Measurements from ENCODE around the gene IL1RN. TPM values are rescaled to one million over a fixed set of nuclear protein-coding genes. Genes with fewer than 3 reads are reported as not detected.

Gene IL1RN
- polyA plus RNA-seq: 114 to 190 TPM (median 128 TPM) in 3 replicates
- 78.2 TPM for polyA plus RNA-seq (2011; ENCODE audit: low read depth)
- 135 and 172 TPM in 2 replicates for polyA plus RNA-seq (2011; cell fraction: cytosol; rRNA removed)
- polyA plus RNA-seq (2011; cell fraction: nucleus; rRNA removed): 163 and 216 TPM in 2 replicates
- polyA plus RNA-seq (2012; ENCODE audit: low replicate concordance): 86.5 and 244 TPM in 2 replicates
- polyA minus RNA-seq: 115 to 344 TPM (median 161 TPM) in 3 replicates
- 83.3 TPM for polyA minus RNA-seq (2011; cell fraction: cytosol; rRNA and poly(A)+ RNA removed)
- polyA minus RNA-seq (2011; cell fraction: nucleus; rRNA and poly(A)+ RNA removed): 66.6 and 115 TPM in 2 replicates

GRCh38 chr2:113126845-113127645 is at the start of gene IL1RN:
TSS of gene IL1RN (plus strand) at chr2:113127598. CDS start at chr2:113127625, 27 bp downstream.
- Histone ChIP-seq H3K9ac (ENCODE audit: control insufficient read depth, extremely low read depth, insufficient read depth, low read length) (no peak within 1 kb of the TSS), H2AFZ (ENCODE audit: control insufficient read depth, low read length) (no peak within 1 kb of the TSS), H3K4me3 (ENCODE audit: control insufficient read depth in 2 of 3, extremely low read depth in 1 of 3, insufficient read depth in 2 of 3, low read depth in 1 of 3, low read length in 3 of 3) (no peak within 1 kb of the TSS), H3K36me3 (ENCODE audit: control insufficient read depth in 2 of 2, extremely low read depth in 1 of 2, insufficient read depth in 2 of 2, low read length in 2 of 2) (peaks cover 32 to 36% of the 10 kb centered on the region in 2 experiments), H4K20me1 (ENCODE audit: control insufficient read depth, extremely low read depth, insufficient read depth, low read length) (no peaks in the 10 kb centered on the region), H3K4me1 (ENCODE audit: control insufficient read depth, extremely low read depth, insufficient read depth, low read length) (peaks cover 19% of the 10 kb centered on the region), H3K79me2 (ENCODE audit: control insufficient read depth, insufficient read depth, low read length) (no peaks in the 10 kb centered on the region), H3K9me3 (ENCODE audit: control insufficient read depth, low read depth, low read length) (no peaks in the 10 kb centered on the region), H3K9me1 (ENCODE audit: control insufficient read depth, extremely low read depth, insufficient read depth, low read length) (no peaks in the 10 kb centered on the region), H3K27ac (ENCODE audit: control insufficient read depth, insufficient read depth, low read length) (no peak within 1 kb of the TSS), H3K27me3 (ENCODE audit: control insufficient read depth, extremely low read depth, insufficient read depth, low read length) (no peaks in the 10 kb centered on the region), H3K4me2 (ENCODE audit: control insufficient read depth, extremely low read depth, insufficient read depth, low read depth, low read length) (no peak within 1 kb of the TSS)
- no peak for DNase-seq (ENCODE audit: low read depth, low spot score)
- dilution Hi-C loops (cut with MboI; ENCODE audit: extremely low pct_ligation_motif_present, low sequenced_read_pairs): no loop called here
- FAIRE-seq: no peak
- no peak for TF ChIP-seq EZH2 (IDR thresholded peaks at IDR 0.05; ENCODE audit: low read length)
- no peak for TF ChIP-seq CTCF (optimal IDR thresholded peaks at IDR 0.05 in 1 of 3, IDR thresholded peaks at IDR 0.05 in 1 of 3, conservative IDR thresholded peaks at IDR 0.05 in 1 of 3; ENCODE audit: extremely low read depth in 1 of 3, insufficient read depth in 2 of 3, low read length in 3 of 3)

- peak overlapping the region; percentile 100 for H3K27ac ChIP-seq (ENCODE audit: control insufficient read depth, insufficient read depth, low read length)
- dilution Hi-C loops (cut with MboI; ENCODE audit: extremely low pct_ligation_motif_present, low sequenced_read_pairs): no loop called here
- DNase-seq (ENCODE audit: low read depth, low spot score) (peak; percentile 88), FAIRE-seq (peak; percentile 93)
- peaks cover 3% of the 10 kb centered on the region for H3K9me1 ChIP-seq (ENCODE audit: control insufficient read depth, extremely low read depth, insufficient read depth, low read length)
- H3K79me2 ChIP-seq (ENCODE audit: control insufficient read depth, insufficient read depth, low read length): no peaks in the 10 kb centered on the region
- H3K4me2 ChIP-seq (ENCODE audit: control insufficient read depth, extremely low read depth, insufficient read depth, low read depth, low read length): peak overlapping the region; percentile 73
- H3K4me1 ChIP-seq (ENCODE audit: control insufficient read depth, extremely low read depth, insufficient read depth, low read length): peaks cover 57% of the 10 kb centered on the region
- no peaks in the 10 kb centered on the region for H3K36me3 ChIP-seq (ENCODE audit: control insufficient read depth in 2 of 2, extremely low read depth in 1 of 2, insufficient read depth in 2 of 2, low read length in 2 of 2)
- TF ChIP-seq EZH2 (IDR thresholded peaks at IDR 0.05; ENCODE audit: low read length): no peak
- no peak for TF ChIP-seq CTCF (optimal IDR thresholded peaks at IDR 0.05 in 1 of 3, IDR thresholded peaks at IDR 0.05 in 1 of 3, conservative IDR thresholded peaks at IDR 0.05 in 1 of 3; ENCODE audit: extremely low read depth in 1 of 3, insufficient read depth in 2 of 3, low read length in 3 of 3)
- H3K4me3 ChIP-seq (ENCODE audit: control insufficient read depth in 2 of 3, extremely low read depth in 1 of 3, insufficient read depth in 2 of 3, low read depth in 1 of 3, low read length in 3 of 3): peak overlapping the region in 2 of 3 experiments; percentile 18 to 45
- peak overlapping the region; percentile 88 for H3K9ac ChIP-seq (ENCODE audit: control insufficient read depth, extremely low read depth, insufficient read depth, low read length)
- H4K20me1 ChIP-seq (ENCODE audit: control insufficient read depth, extremely low read depth, insufficient read depth, low read length): no peaks in the 10 kb centered on the region
- H2AFZ ChIP-seq (ENCODE audit: control insufficient read depth, low read length): peak overlapping the region; percentile 25
- H3K9me3 ChIP-seq (ENCODE audit: control insufficient read depth, low read depth, low read length): no peaks in the 10 kb centered on the region
- H3K27me3 ChIP-seq (ENCODE audit: control insufficient read depth, extremely low read depth, insufficient read depth, low read length): no peaks in the 10 kb centered on the region
Observed at GRCh38 chr2:113077921-113078320, 49.5 kb upstream of the IL1RN start.
